Measurements from ENCODE around the gene WDR53.

Gene WDR53

GRCh38 chr3:196506687-196507086 is 61.7 kb downstream of the WDR53 start:
- no peaks in the 10 kb centered on the region for H3K9me3 ChIP-seq (replicated peaks; ENCODE audit: insufficient read depth, low read length)
- H4K20me1 ChIP-seq (ENCODE audit: insufficient read depth, low read length) = peaks cover 3% of the 10 kb centered on the region; the same call in 1 of the 2 replicates
- TF ChIP-seq EZH2phosphoT487 (IDR thresholded peaks at IDR 0.05; ENCODE audit: low read length) (no peak), EZH2 (optimal IDR thresholded peaks at IDR 0.05; ENCODE audit: low read depth, low read length) (no peak), CTCF (IDR thresholded peaks at IDR 0.05; ENCODE audit: low read length) (no peak)
- no peak overlapping the region for H3K9ac ChIP-seq (ENCODE audit: low read length)
- H3K9me2 ChIP-seq (replicated peaks; ENCODE audit: insufficient read depth, low read length) = no peaks in the 10 kb centered on the region
- peaks cover 4% of the 10 kb centered on the region; the same call in 1 of the 2 replicates for H3K4me1 ChIP-seq (ENCODE audit: low read length)
- peaks cover 29% of the 10 kb centered on the region for H3F3A ChIP-seq (ENCODE audit: insufficient read depth, low read length)
- H3K79me2 ChIP-seq (ENCODE audit: low read length) = peaks cover 16% of the 10 kb centered on the region
- H3K27ac ChIP-seq (ENCODE audit: low read length) = no peak overlapping the region
- H2AFZ ChIP-seq (ENCODE audit: low read length) = no peak overlapping the region
- no peak overlapping the region for H3K4me3 ChIP-seq (ENCODE audit: low read length)
- no peak overlapping the region for H3K4me2 ChIP-seq (ENCODE audit: low read depth, low read length)
- H3K36me3 ChIP-seq (replicated peaks; ENCODE audit: insufficient read depth, low read length) = no peaks in the 10 kb centered on the region
- DNase-seq = no peak
- no peaks in the 10 kb centered on the region for H3K27me3 ChIP-seq (replicated peaks; ENCODE audit: insufficient read depth, low read length)

- peaks cover 38% of the 10 kb centered on the region for H3F3A ChIP-seq (ENCODE audit: insufficient read depth, low read length)
- H4K20me1 ChIP-seq (ENCODE audit: insufficient read depth, low read length) = peaks cover 19% of the 10 kb centered on the region
- no peaks in the 10 kb centered on the region for H3K27me3 ChIP-seq (replicated peaks; ENCODE audit: insufficient read depth, low read length)
- no peaks in the 10 kb centered on the region for H3K9me3 ChIP-seq (replicated peaks; ENCODE audit: insufficient read depth, low read length)
- peak overlapping the region; percentile 43; the same call in 1 of the 2 replicates for H3K4me2 ChIP-seq (ENCODE audit: low read depth, low read length)
- no peak overlapping the region for H3K4me3 ChIP-seq (ENCODE audit: low read length)
- no peaks in the 10 kb centered on the region for H3K36me3 ChIP-seq (replicated peaks; ENCODE audit: insufficient read depth, low read length)
- no peak for TF ChIP-seq CTCF (IDR thresholded peaks at IDR 0.05; ENCODE audit: low read length)
- H2AFZ ChIP-seq (ENCODE audit: low read length) = 0 out of 2 replicates have a peak overlapping the region, but pooled peaks have one; percentile 37
- H3K9ac ChIP-seq (ENCODE audit: low read length) = no peak overlapping the region
- peaks cover 37% of the 10 kb centered on the region for H3K79me2 ChIP-seq (ENCODE audit: low read length)
- no peak for DNase-seq
- peak overlapping the region; percentile 90; the same call in 1 of the 2 replicates for H3K27ac ChIP-seq (ENCODE audit: low read length)
- H3K4me1 ChIP-seq (ENCODE audit: low read length) = peaks cover 12% of the 10 kb centered on the region
- no peaks in the 10 kb centered on the region for H3K9me2 ChIP-seq (replicated peaks; ENCODE audit: insufficient read depth, low read length)
These were observed 63.8 kb downstream of the WDR53 start for GRCh38 chr3:196504556-196504955.

Data from MM.1S (cell line).